GM21825 (cell line): ENCODE data around the gene FGR.

ENCODE experiments used
- ATAC-seq: cut with Tn5 transposase; IDR thresholded peaks from one replicate; pipeline ENCODE4 v1.9.1; 2021; ENCODE audit warnings: mild to moderate bottlenecking, moderate library complexity; ENCODE audit not compliant: unreplicated experiment

Gene FGR

GRCh38 chr1:27590917-27591508, 44.0 kb downstream of the FGR start:
- ATAC-seq: no peak

- ATAC-seq: no peak
Measured at GRCh38 chr1:27589841-27590426, 45.1 kb downstream of the FGR start.

- no peak for ATAC-seq
Measured at GRCh38 chr1:27589441-27589840, 45.5 kb downstream of the FGR start.

GRCh38 chr1:27588256-27589232, 46.4 kb downstream of the FGR start:
- ATAC-seq: no peak

- no peak for ATAC-seq
Measured at GRCh38 chr1:27585684-27586083, 49.3 kb downstream of the FGR start.

GRCh38 chr1:27584453-27584852, 50.5 kb downstream of the FGR start:
- ATAC-seq: no peak

- no peak for ATAC-seq
Measured at GRCh38 chr1:27583479-27583878, 51.5 kb downstream of the FGR start.

GRCh38 chr1:27581823-27582243, 53.2 kb downstream of the FGR start:
- ATAC-seq: no peak

- no peak for ATAC-seq
Measured at GRCh38 chr1:27577504-27578188, 57.3 kb downstream of the FGR start.

- no peak for ATAC-seq
Measured at GRCh38 chr1:27576806-27577227, 58.2 kb downstream of the FGR start.

- no peak for ATAC-seq
Measured at GRCh38 chr1:27575840-27576331, 59.1 kb downstream of the FGR start.

- ATAC-seq: no peak
Measured at GRCh38 chr1:27574871-27575831, 59.8 kb downstream of the FGR start.

- ATAC-seq: no peak
Measured at GRCh38 chr1:27574001-27574781, 60.8 kb downstream of the FGR start.

- ATAC-seq: no peak
Measured at GRCh38 chr1:27572679-27573426, 62.1 kb downstream of the FGR start.

GRCh38 chr1:27572019-27572678, 62.8 kb downstream of the FGR start:
- ATAC-seq: no peak

- ATAC-seq: no peak
Measured at GRCh38 chr1:27571439-27572018, 63.5 kb downstream of the FGR start.

- ATAC-seq: no peak
Measured at GRCh38 chr1:27570784-27571183, 64.2 kb downstream of the FGR start.

GRCh38 chr1:27570356-27570755, 64.6 kb downstream of the FGR start:
- ATAC-seq: no peak
